Heart left ventricle (tissue), 13 donors: ENCODE measurements around the gene IDE.

Experiments used
- POLR2A ChIP-seq, 2 donors: fragments of 450-650 bp; IDR thresholded peaks; one replicate each; pipeline ENCODE4 v1.6.1; 2017; ENCODE audit warnings: antibody characterized with exemption in 2 of 2, mild to moderate bottlenecking in 2 of 2, moderate library complexity in 2 of 2
- TF ChIP-seq, protein P1 (sequence below), 12 donors: fragments of 200-600 bp; sonication (generic) in 4 of 12; IDR thresholded peaks; one replicate each; pipeline versions ENCODE4 v1.5.0 to v1.8.0; 2018 to 2022; ENCODE audit warnings: antibody characterized with exemption in 12 of 12, mild to moderate bottlenecking in 5 of 12
- donor health status: ischemic (EF 13 %, LVEDD 7.1; RV severe dilation, severe dysfunction).
- donor health status: DM: no; HTN: yes; CAD: no.
- donor health status: DM: no; HTN: no; CAD: no.
- donor health status: ischemic (EF 25% LVEDD 6.9; RV normal size, moderate dysfunction).
- donor health status: ischemic (EF 25% LVEDD 5.7; RV mildly dilated, moderate dysfunction).
- donor health status: ischemic (EF 35%, LVEDD 5.7; RV mildly dilated, moderate dysfunction).
- donor health status: nonischemic (EF 11% LVEDD 7.7; RV severe dilation, severe dysfunction).
- donor health status: DM: yes; HTN: yes; CAD: no.
- donor health status: PGD.
- donor health status: ischemic (EF 29% LVEDD 5.4; RV normal size, mild dysfunction).
- donor health status: nonischemic (EF 23%, LVEDD 6.1; RV moderate dilation, normal function).

DNA sequence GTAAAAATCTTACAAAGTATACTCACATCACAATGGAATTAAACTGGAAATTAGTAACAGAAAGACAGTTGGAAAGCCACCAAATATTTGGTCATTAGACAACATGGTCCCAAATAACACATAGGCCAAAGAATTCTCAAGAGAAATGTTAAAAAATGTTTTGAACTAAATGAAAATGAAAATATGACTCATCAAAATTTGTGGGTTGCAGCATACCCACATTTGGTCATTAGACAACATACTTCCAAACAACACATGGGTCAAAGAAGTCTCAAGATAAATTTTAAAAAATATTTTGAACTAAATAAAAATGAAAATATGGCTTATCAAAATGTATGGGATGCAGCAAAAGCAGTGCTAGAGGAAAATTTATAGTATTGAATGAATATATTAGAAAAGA, 152.3 kb downstream of the IDE start:
- TF ChIP-seq, protein P1, sequence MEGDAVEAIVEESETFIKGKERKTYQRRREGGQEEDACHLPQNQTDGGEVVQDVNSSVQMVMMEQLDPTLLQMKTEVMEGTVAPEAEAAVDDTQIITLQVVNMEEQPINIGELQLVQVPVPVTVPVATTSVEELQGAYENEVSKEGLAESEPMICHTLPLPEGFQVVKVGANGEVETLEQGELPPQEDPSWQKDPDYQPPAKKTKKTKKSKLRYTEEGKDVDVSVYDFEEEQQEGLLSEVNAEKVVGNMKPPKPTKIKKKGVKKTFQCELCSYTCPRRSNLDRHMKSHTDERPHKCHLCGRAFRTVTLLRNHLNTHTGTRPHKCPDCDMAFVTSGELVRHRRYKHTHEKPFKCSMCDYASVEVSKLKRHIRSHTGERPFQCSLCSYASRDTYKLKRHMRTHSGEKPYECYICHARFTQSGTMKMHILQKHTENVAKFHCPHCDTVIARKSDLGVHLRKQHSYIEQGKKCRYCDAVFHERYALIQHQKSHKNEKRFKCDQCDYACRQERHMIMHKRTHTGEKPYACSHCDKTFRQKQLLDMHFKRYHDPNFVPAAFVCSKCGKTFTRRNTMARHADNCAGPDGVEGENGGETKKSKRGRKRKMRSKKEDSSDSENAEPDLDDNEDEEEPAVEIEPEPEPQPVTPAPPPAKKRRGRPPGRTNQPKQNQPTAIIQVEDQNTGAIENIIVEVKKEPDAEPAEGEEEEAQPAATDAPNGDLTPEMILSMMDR (IDR thresholded peaks at IDR 0.05), result no peak
- TF ChIP-seq POLR2A (IDR thresholded peaks at IDR 0.05), result no peak
